ENCODE results near the gene ERP29.

GRCh38 chr12:112017041-112017440, 3.8 kb downstream of the ERP29 start:
- TF ChIP-seq POLR2A (IDR thresholded peaks at IDR 0.05) (no peak), CTCF (IDR thresholded peaks at IDR 0.05) (no peak)
